Stomach (tissue), 9 donors: Measurements from ENCODE around the gene KANK4. TPM values are rescaled to one million over a fixed set of nuclear protein-coding genes. Genes with fewer than 3 reads are reported as not detected.
"Not testable (repeated sequence)": the region's sequence is repeated elsewhere in the genome, so short reads cannot be mapped to it uniquely, and the experiment has no call there.

Experiments
- DNase-seq, 2 donors: peaks; one replicate each; pipeline versions ENCODE4 v3.0.0 to v3.0.0-alpha.2; 2013 to 2019
- H3K27ac ChIP-seq, 5 donors: fragments of 200-600 bp in 4 of 5; sonication (generic) in 4 of 5; one replicate each; pipeline ENCODE4 v1.5.1; 2013 to 2019; ENCODE audit warnings: mild to moderate bottlenecking in 1 of 5, moderate library complexity in 1 of 5
- H3K27me3 ChIP-seq, 3 donors: fragments of 200-600 bp; sonication (generic); one replicate each; pipeline ENCODE4 v1.5.1; 2017 to 2019; ENCODE audit warnings: mixed run types in 1 of 3
- H3K36me3 ChIP-seq, 4 donors: fragments of 200-600 bp; sonication (generic); 1 replicate in 3 of 4; 2 replicates in 1 of 4; pipeline ENCODE4 v1.5.1; 2016 to 2019
- H3K4me1 ChIP-seq, 4 donors: fragments of 200-600 bp; sonication (generic); one replicate each; pipeline ENCODE4 v1.5.1; 2016 to 2019
- H3K4me3 ChIP-seq, 4 donors: fragments of 200-600 bp; sonication (generic) in 3 of 4; one replicate each; pipeline ENCODE4 v1.5.1; 2016 to 2019; ENCODE audit warnings: mild to moderate bottlenecking in 1 of 4
- H3K9me3 ChIP-seq, 4 donors: fragments of 200-600 bp; sonication (generic); one replicate each; pipeline ENCODE4 v1.5.1; 2016 to 2019
- CTCF ChIP-seq, 7 experiments: fragments of 450-650 bp in 4 of 7; fragments of 200-600 bp in 3 of 7; sonication (generic) in 3 of 7; IDR thresholded peaks; one replicate each; pipeline ENCODE4 v1.5.1; 2016 to 2019; ENCODE audit warnings: antibody characterized with exemption in 7 of 7, control low read depth in 2 of 7, mild to moderate bottlenecking in 1 of 7
- EP300 ChIP-seq: sonication (generic); formaldehyde crosslinking; IDR thresholded peaks from one replicate; pipeline ENCODE4 v1.6.1; 2017; ENCODE audit warnings: antibody characterized with exemption
- POLR2A ChIP-seq, 4 donors: fragments of 450-650 bp; IDR thresholded peaks; one replicate each; pipeline ENCODE4 v1.6.1; 2016; ENCODE audit warnings: antibody characterized with exemption in 4 of 4, control low read depth in 2 of 4, mild to moderate bottlenecking in 1 of 4, moderate library complexity in 1 of 4
- POLR2AphosphoS5 ChIP-seq, 3 donors: sonication (generic); formaldehyde crosslinking; IDR thresholded peaks; one replicate each; pipeline ENCODE4 v1.6.1; 2016; ENCODE audit warnings: antibody characterized with exemption in 3 of 3
- WGBS, 5 donors: extraction: QIAGEN DNeasy Blood & Tissue Kit in 3 of 5; methylation state at CpG; one replicate each; pipeline versions ENCODE4 v1.1.5 to v1.1.7; 2013 to 2018; 5-methylcytosine and 5-hydroxymethylcytosine counted together
- intact Hi-C: fragments of 100-400 bp; cut with DNase I; formaldehyde crosslinking; loops from one replicate; pipeline ENCODE4 v1.15.1; 2023; ENCODE audit warnings: low total_unique reads
- polyA plus RNA-seq, 3 donors: library from polyadenylated mRNA; stranded (reverse); fragments of 200-250 nt; gene quantifications; one replicate each; pipeline ENCODE4 v1.2.3, GENCODE V29; 2013
- total RNA-seq, 5 donors: library from RNA; depleted of rRNA; stranded (reverse); fragments of >200 nt; gene quantifications; one replicate each; pipeline versions ENCODE4 v1.1.0 to v1.2.3, GENCODE V29; 2014 to 2016
- donor health status: healthy with polysubstance abuse.
- donor health status: Bipolar disorder and iron deficiency.
- donor health status: healthy.

The KANK4 gene
- total and polyA plus RNA-seq, 8 donors: 0.31 to 3.9 (median 2.0) TPM; not detected in 2

- intact Hi-C loops: no loop called here
- DNase-seq: no peak
- WGBS, 5 donors: 28 to 53% (median 35%) methylated on average over 2 to 3 of the region's 3 CpGs
- Histone ChIP-seq H3K4me3 (no peak overlapping the region), H3K4me1 (no peaks in the 10 kb centered on the region), H3K36me3 (no peaks in the 10 kb centered on the region), H3K27ac (no peak overlapping the region), H3K27me3 (no peaks in the 10 kb centered on the region), H3K9me3 (no peaks in the 10 kb centered on the region)
- TF ChIP-seq EP300 (no peak), CTCF (IDR thresholded peaks at IDR 0.05) (no peak), POLR2AphosphoS5 (IDR thresholded peaks at IDR 0.05) (no peak), POLR2A (IDR thresholded peaks at IDR 0.05) (no peak)
These were observed 95.1 kb downstream of the KANK4 start for GRCh38 chr1:62224182-62224581.

- DNase-seq: no peak
- no peak overlapping the region for H3K27ac ChIP-seq
- H3K4me3 ChIP-seq: no peak overlapping the region
- H3K4me1 ChIP-seq: no peaks in the 10 kb centered on the region
- no peaks in the 10 kb centered on the region for H3K27me3 ChIP-seq
- intact Hi-C loops: no loop called here
- H3K9me3 ChIP-seq: no peaks in the 10 kb centered on the region
- H3K36me3 ChIP-seq: no peaks in the 10 kb centered on the region
- TF ChIP-seq CTCF (IDR thresholded peaks at IDR 0.05) (no peak), EP300 (no peak), POLR2AphosphoS5 (IDR thresholded peaks at IDR 0.05) (no peak), POLR2A (IDR thresholded peaks at IDR 0.05) (no peak)
- 82 to 92% (median 90%) methylated on average over 8 to 9 of the region's 9 CpGs for WGBS, 5 donors
These were observed 96.9 kb downstream of the KANK4 start for GRCh38 chr1:62222321-62222720.

GRCh38 chr1:62221171-62221570 is 98.1 kb downstream of the KANK4 start:
- TF ChIP-seq CTCF (IDR thresholded peaks at IDR 0.05) (no peak), POLR2AphosphoS5 (IDR thresholded peaks at IDR 0.05) (no peak), POLR2A (IDR thresholded peaks at IDR 0.05) (no peak)

GRCh38 chr1:62220456-62220855 is 98.8 kb downstream of the KANK4 start:
- H3K36me3 ChIP-seq, intact Hi-C loops, H3K27me3 ChIP-seq, H3K4me3 ChIP-seq, H3K4me1 ChIP-seq, H3K9me3 ChIP-seq, H3K27ac ChIP-seq, DNase-seq: not testable (repeated sequence)
- 83 to 96% (median 88%) methylated on average over 9 of the region's 9 CpGs for WGBS, 5 donors

More at GRCh38 chr1:62221171-62221570, 98.1 kb downstream of the KANK4 start:
- Histone ChIP-seq H3K27me3 (no peaks in the 10 kb centered on the region), H3K4me1 (no peaks in the 10 kb centered on the region), H3K27ac (no peak overlapping the region), H3K9me3 (no peaks in the 10 kb centered on the region), H3K4me3 (no peak overlapping the region), H3K36me3 (no peaks in the 10 kb centered on the region)
- intact Hi-C loops: no loop called here
- WGBS, 5 donors: 94 to 100% (median 96%) methylated on average over 1 of the region's 1 CpG
- DNase-seq: no peak

GRCh38 chr1:62218604-62219003 is 100.6 kb downstream of the KANK4 start:
- no peaks in the 10 kb centered on the region for H3K27me3 ChIP-seq
- 72 to 89% (median 84%) methylated on average over 2 of the region's 2 CpGs for WGBS, 5 donors
- H3K9me3 ChIP-seq: no peaks in the 10 kb centered on the region
- DNase-seq: no peak
- no peak overlapping the region for H3K4me3 ChIP-seq
- no peaks in the 10 kb centered on the region for H3K4me1 ChIP-seq
- H3K36me3 ChIP-seq: no peaks in the 10 kb centered on the region
- H3K27ac ChIP-seq: no peak overlapping the region
- no peak for TF ChIP-seq POLR2A (IDR thresholded peaks at IDR 0.05)
- TF ChIP-seq POLR2AphosphoS5 (IDR thresholded peaks at IDR 0.05): no peak
- TF ChIP-seq CTCF (IDR thresholded peaks at IDR 0.05): no peak
- no peak for TF ChIP-seq EP300
- intact Hi-C loops: no loop called here
